Eye (tissue), 1 donor: ENCODE measurements around the gene MAL.

Experiments used
- DNase-seq: peaks from one replicate; pipeline ENCODE4 v3.0.0-alpha.2; 2015

The MAL gene

GRCh38 chr2:95025406-95026319 lies at the start of gene MAL:
Gene MAL, plus strand, starts transcription at chr2:95025708. Its CDS starts 85 bp downstream, at chr2:95025793.
- peak; percentile 81 for DNase-seq

DNA sequence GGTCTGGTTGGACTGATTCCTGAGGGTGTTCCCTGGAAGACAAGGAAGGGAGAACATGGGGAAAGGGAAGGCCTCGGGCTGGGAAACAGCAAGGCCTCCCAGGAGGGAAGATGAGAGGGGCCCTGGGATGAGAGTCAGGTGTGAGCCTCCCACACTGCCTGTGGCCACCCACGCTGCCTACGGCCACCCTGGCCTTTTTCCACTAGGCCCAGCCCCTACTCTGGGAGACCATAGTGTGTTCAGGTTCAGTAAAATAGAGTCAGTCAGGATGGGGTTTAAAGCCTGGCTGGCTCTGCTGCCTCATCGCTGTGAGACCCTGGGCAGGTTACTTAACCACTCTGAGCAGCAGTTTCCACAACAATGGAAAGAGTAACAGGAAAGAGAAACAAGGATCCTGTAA lies 47.7 kb upstream of the MAL start:
- DNase-seq: no peak

DNA sequence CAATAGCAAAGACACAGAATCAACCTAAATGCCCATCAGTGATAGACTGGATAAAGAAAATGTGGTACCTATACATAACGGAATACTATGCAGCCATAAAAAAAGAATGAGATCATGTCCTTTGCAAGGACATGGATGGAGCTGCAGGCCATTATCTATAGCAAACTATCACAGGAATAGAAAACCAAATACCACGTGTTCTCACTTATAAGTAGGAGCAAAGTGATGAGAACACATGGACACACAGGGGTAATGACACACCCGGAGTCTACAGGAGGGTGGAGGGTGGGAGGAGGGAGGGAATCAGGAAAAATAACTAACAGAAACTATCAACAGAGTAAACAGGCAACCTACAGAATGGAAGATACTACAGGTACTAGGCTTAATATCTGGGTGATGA lies 46.6 kb upstream of the MAL start:
- no peak for DNase-seq

- DNase-seq: no peak
Observed at GRCh38 chr2:94979406-94980375, 45.8 kb upstream of the MAL start.

DNA sequence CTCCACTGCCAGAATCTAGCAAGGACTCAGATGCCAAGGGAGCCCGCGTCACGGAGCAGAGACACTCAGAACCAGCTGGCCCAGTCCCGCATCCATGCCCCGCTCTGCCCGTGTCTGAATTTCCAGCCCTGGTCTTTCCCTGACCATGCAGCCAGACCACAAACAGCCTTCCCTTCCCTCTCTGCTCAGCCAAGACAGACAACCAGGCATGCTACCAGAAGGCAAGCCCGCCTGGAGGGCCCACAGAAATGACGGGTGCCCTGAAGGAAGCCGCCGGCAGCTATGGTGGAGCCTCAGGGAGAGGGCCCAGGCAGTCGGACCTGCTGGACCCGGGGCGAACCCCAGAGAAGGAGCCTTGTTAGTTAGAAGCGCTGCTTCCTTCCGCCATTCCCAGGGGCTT lies 45.1 kb upstream of the MAL start:
- no peak for DNase-seq

- no peak for DNase-seq
Observed at GRCh38 chr2:94982156-94982555, 43.4 kb upstream of the MAL start.

DNA sequence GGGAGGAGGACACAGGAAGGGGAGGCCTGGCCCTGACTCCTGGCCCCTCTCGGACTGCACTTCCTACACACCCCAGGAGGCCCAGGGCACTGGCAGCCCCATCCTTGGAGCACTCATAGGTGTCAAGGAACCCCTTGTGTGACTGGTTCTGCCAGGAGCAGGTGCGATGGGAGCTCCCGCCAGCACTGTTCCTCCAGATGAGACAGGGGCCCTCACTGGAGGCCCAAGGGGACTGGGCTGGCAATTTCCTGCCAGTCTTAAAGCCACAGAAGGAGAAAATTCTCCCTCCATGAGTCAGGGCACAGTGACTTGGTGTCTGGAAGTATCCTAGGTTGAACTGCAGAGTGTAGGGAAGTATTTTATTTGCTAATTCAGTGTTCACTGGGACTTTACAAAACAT lies 42.8 kb upstream of the MAL start:
- DNase-seq: no peak

GRCh38 chr2:94984964-94985575 lies 40.4 kb upstream of the MAL start:
- no peak for DNase-seq

DNA sequence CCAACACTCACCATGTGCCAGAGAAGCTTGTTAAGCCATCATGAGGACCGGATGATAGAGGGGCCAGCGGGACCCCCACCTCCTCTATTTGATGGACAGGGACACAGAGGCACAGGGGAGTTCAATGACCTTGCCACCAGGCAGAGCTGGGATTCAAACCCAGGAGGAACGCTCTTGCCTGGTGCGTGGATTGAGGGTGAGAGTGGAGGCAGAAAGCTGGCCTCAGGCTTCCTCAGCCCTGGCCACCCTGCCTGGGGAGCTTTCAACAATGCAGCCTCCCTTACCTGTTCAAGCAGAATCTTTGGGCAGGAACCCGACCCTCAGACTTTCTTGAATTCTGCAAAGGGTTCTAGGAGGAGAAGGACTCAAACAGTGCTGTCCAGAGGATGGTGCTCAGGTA lies 39.9 kb upstream of the MAL start:
- DNase-seq: no peak

- peak; percentile 88 for DNase-seq
Observed at GRCh38 chr2:94986392-94986963, 39.0 kb upstream of the MAL start.

- no peak for DNase-seq
Observed at GRCh38 chr2:94987074-94988020, 38.2 kb upstream of the MAL start.

DNA sequence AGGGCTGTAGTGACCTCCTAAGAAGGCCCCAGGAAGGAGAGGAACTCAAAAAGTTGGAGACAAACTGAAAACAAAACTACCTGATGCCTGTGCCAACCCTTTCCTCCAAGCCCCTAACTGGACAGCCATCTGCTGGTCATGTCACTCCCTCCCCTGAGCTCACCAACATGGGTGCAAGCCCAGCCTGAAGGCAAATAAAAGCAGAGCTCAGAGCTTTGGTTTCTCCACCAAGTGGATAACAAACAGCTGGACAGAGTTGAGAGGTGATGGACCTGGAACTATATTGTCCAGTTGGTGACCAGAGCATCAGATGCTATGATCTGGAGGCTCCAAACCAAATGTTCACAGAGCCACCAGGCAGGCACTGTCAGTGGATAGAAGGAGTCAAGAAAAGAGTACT lies 34.6 kb upstream of the MAL start:
- no peak for DNase-seq

GRCh38 chr2:94992360-94992759 lies 33.1 kb upstream of the MAL start:
- DNase-seq: no peak

DNA sequence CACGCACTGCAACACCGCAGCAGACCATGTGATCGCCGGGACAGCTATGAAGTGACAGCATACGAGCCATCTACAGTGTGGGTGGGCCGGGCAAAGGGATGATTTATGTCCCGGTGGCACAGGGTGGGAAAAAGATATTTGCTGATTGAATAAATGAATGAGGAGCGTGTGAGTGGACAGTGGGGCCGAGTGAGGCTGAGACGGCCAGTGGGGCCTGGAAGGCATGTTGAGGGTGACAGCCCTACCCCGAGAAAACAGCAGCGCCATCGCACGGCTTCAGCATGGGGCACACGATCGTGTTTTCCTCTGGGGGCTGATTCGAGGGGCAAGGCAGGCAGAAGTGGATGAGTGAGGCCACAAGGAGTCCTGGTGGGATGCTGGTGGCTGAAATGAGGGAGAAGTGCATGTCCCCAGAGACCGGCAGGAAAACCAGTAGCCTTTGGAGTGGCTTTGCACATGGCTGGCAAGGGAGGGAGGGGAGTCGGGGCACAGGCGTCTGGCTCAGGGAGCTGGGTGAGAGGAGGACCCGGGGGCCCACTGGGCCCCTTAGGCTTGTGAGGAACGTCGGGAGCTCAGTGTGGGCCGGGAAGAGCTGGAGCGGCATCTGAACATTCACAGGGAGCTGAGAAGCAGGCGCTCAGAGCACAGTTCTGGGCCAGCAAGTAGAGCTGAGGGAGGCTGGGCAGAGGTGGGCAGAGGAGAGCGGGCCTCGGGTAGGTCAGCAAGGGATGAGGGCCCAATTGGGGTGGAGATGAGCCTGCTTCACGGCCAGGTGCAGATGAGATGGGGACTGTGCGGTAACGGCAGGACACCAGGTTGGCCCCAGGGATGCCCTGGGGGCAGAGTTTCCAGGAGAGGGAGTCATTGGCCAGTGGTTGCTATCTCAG lies 32.1 kb upstream of the MAL start:
- no peak for DNase-seq

- DNase-seq: no peak
Observed at GRCh38 chr2:94994063-94994913, 31.2 kb upstream of the MAL start.

GRCh38 chr2:94994914-94995552 lies 30.5 kb upstream of the MAL start:
- no peak for DNase-seq

GRCh38 chr2:94995553-94996304 lies 29.8 kb upstream of the MAL start:
- no peak for DNase-seq
